Large intestine (tissue), 3 donors: ENCODE data around the gene MKNK2. TPM values are rescaled to one million over a fixed set of nuclear protein-coding genes. Genes with fewer than 3 reads are reported as not detected.

Experiments used
- DNase-seq, 2 donors: peaks; one replicate each; pipeline versions ENCODE4 v3.0.0 to v3.0.0-alpha.2; 2013
- H3K27ac ChIP-seq: one replicate; pipeline ENCODE4 v1.5.1; 2013; ENCODE audit warnings: low read length
- H3K27me3 ChIP-seq: 2 replicates; pipeline ENCODE4 v1.6.1; 2013; ENCODE audit warnings: low read length; ENCODE audit not compliant: control insufficient read depth, insufficient read depth
- H3K36me3 ChIP-seq: 2 replicates; pipeline ENCODE4 v1.6.1; 2013; ENCODE audit warnings: low read length; ENCODE audit not compliant: control insufficient read depth, insufficient read depth
- H3K4me1 ChIP-seq: one replicate; pipeline ENCODE4 v1.6.1; 2013; ENCODE audit warnings: low read length; ENCODE audit not compliant: control insufficient read depth, insufficient read depth
- H3K4me3 ChIP-seq: one replicate; pipeline ENCODE4 v1.5.1; 2013; ENCODE audit warnings: low read length
- H3K9me3 ChIP-seq: one replicate; pipeline ENCODE4 v1.6.1; 2013; ENCODE audit warnings: mild to moderate bottlenecking, low read depth, low read length, moderate library complexity; ENCODE audit not compliant: control insufficient read depth
- WGBS: methylation state at CpG from one replicate; pipeline ENCODE4 v1.1.5; 2013; ENCODE audit warnings: low lambda C conversion rate; ENCODE audit not compliant: insufficient coverage; 5-methylcytosine and 5-hydroxymethylcytosine counted together
- polyA plus RNA-seq: library from polyadenylated mRNA; unstranded; fragments of 120-200 nt; gene quantifications from one replicate; pipeline ENCODE4 v1.2.1, GENCODE V29; 2013

The MKNK2 gene
- polyA plus RNA-seq, 1 donor, result 86.8 TPM

GRCh38 chr19:2043251-2043641 is 7.8 kb downstream of the MKNK2 start:
- no peak for DNase-seq
- no CpG with 5 or more reads among the region's 9 CpGs for WGBS
- Histone ChIP-seq H3K36me3 (peaks cover 91% of the 10 kb centered on the region), H3K4me1 (peaks cover 51% of the 10 kb centered on the region), H3K27me3 (no peaks in the 10 kb centered on the region), H3K9me3 (peaks cover 6% of the 10 kb centered on the region), H3K27ac (peak overlapping the region; percentile 93), H3K4me3 (no peak overlapping the region)

- peak overlapping the region; percentile 42 for H3K4me3 ChIP-seq
- H3K27me3 ChIP-seq, result no peaks in the 10 kb centered on the region
- peaks cover 88% of the 10 kb centered on the region for H3K36me3 ChIP-seq
- H3K9me3 ChIP-seq, result peaks cover 7% of the 10 kb centered on the region
- peak overlapping the region; percentile 93 for H3K27ac ChIP-seq
- WGBS, result no CpG with 5 or more reads among the region's 29 CpGs
- peaks cover 45% of the 10 kb centered on the region for H3K4me1 ChIP-seq
- peak in 1 of 2 donors; percentile 13 for DNase-seq
These were observed 8.4 kb downstream of the MKNK2 start for GRCh38 chr19:2042485-2043250.

GRCh38 chr19:2041683-2042484 is 9.2 kb downstream of the MKNK2 start:
- peaks cover 7% of the 10 kb centered on the region for H3K9me3 ChIP-seq
- H3K27me3 ChIP-seq, result no peaks in the 10 kb centered on the region
- peaks cover 80% of the 10 kb centered on the region for H3K36me3 ChIP-seq
- peak overlapping the region; percentile 42 for H3K4me3 ChIP-seq
- peak overlapping the region; percentile 93 for H3K27ac ChIP-seq
- peak; percentile 97 to 98 for DNase-seq
- no CpG with 5 or more reads among the region's 77 CpGs for WGBS
- peaks cover 37% of the 10 kb centered on the region for H3K4me1 ChIP-seq

- no peak for DNase-seq
- WGBS, result no CpG with 5 or more reads among the region's 6 CpGs
- peaks cover 75% of the 10 kb centered on the region for H3K36me3 ChIP-seq
- H3K4me3 ChIP-seq, result peak overlapping the region; percentile 14
- H3K27me3 ChIP-seq, result no peaks in the 10 kb centered on the region
- H3K4me1 ChIP-seq, result peaks cover 36% of the 10 kb centered on the region
- peak overlapping the region; percentile 48 for H3K27ac ChIP-seq
- peaks cover 7% of the 10 kb centered on the region for H3K9me3 ChIP-seq
These were observed 9.7 kb downstream of the MKNK2 start for GRCh38 chr19:2041433-2041682.

- DNase-seq, result no peak
These were observed 10.2 kb downstream of the MKNK2 start for GRCh38 chr19:2040647-2041432.

GRCh38 chr19:2039959-2040646 is 10.9 kb downstream of the MKNK2 start:
- H3K9me3 ChIP-seq, result peaks cover 19% of the 10 kb centered on the region
- H3K4me3 ChIP-seq, result no peak overlapping the region
- H3K36me3 ChIP-seq, result peaks cover 62% of the 10 kb centered on the region
- H3K4me1 ChIP-seq, result peaks cover 30% of the 10 kb centered on the region
- no peak overlapping the region for H3K27ac ChIP-seq
- DNase-seq, result no peak
- H3K27me3 ChIP-seq, result no peaks in the 10 kb centered on the region
- WGBS, result no CpG with 5 or more reads among the region's 20 CpGs

More at GRCh38 chr19:2040647-2041432, 10.2 kb downstream of the MKNK2 start:
- H3K36me3 ChIP-seq, result peaks cover 69% of the 10 kb centered on the region
- H3K4me3 ChIP-seq, result no peak overlapping the region
- H3K27me3 ChIP-seq, result no peaks in the 10 kb centered on the region
- no CpG with 5 or more reads among the region's 28 CpGs for WGBS
- peaks cover 31% of the 10 kb centered on the region for H3K4me1 ChIP-seq
- peaks cover 12% of the 10 kb centered on the region for H3K9me3 ChIP-seq
- H3K27ac ChIP-seq, result peak overlapping the region; percentile 48

GRCh38 chr19:2039089-2039958 is 11.7 kb downstream of the MKNK2 start:
- H3K36me3 ChIP-seq, result peaks cover 54% of the 10 kb centered on the region
- peaks cover 27% of the 10 kb centered on the region for H3K9me3 ChIP-seq
- H3K27me3 ChIP-seq, result no peaks in the 10 kb centered on the region
- 100% methylated on average over 2 of the region's 30 CpGs for WGBS
- no peak for DNase-seq
- H3K4me3 ChIP-seq, result no peak overlapping the region
- peaks cover 34% of the 10 kb centered on the region for H3K4me1 ChIP-seq
- H3K27ac ChIP-seq, result no peak overlapping the region

- H3K4me3 ChIP-seq, result no peak overlapping the region
- peaks cover 27% of the 10 kb centered on the region for H3K9me3 ChIP-seq
- no peak for DNase-seq
- H3K36me3 ChIP-seq, result peaks cover 49% of the 10 kb centered on the region
- H3K4me1 ChIP-seq, result peaks cover 33% of the 10 kb centered on the region
- H3K27me3 ChIP-seq, result no peaks in the 10 kb centered on the region
- H3K27ac ChIP-seq, result no peak overlapping the region
- WGBS, result no CpG with 5 or more reads among the region's 44 CpGs
These were observed 12.6 kb downstream of the MKNK2 start for GRCh38 chr19:2038284-2039088.
